Fibroblast of peridontal ligament (primary cell): ENCODE measurements around the gene RALGPS2.
"Not testable (repeated sequence)": the region's sequence is repeated elsewhere in the genome, so short reads cannot be mapped to it uniquely, and the experiment has no call there.

Source experiments
- DNase-seq: peaks from one replicate; pipeline ENCODE4 v3.0.0-alpha.2; 2010; ENCODE audit errors: extremely low read depth

Gene RALGPS2

GRCh38 chr1:178942285-178943198, 217.5 kb downstream of the RALGPS2 start:
- peak; percentile 55 for DNase-seq

GRCh38 chr1:178944729-178945128, 219.7 kb downstream of the RALGPS2 start:
- no peak for DNase-seq

- no peak for DNase-seq
These were observed 220.8 kb downstream of the RALGPS2 start for GRCh38 chr1:178945763-178946266.

- DNase-seq: no peak
These were observed 221.4 kb downstream of the RALGPS2 start for GRCh38 chr1:178946416-178946815.

- DNase-seq: no peak
These were observed 222.0 kb downstream of the RALGPS2 start for GRCh38 chr1:178946855-178947676.

GRCh38 chr1:178947677-178947981, 222.6 kb downstream of the RALGPS2 start:
- no peak for DNase-seq

GRCh38 chr1:178948676-178949075, 223.6 kb downstream of the RALGPS2 start:
- no peak for DNase-seq

- DNase-seq: not testable (repeated sequence)
These were observed 224.8 kb downstream of the RALGPS2 start for GRCh38 chr1:178949866-178950265.

- DNase-seq: no peak
These were observed 226.6 kb downstream of the RALGPS2 start for GRCh38 chr1:178951600-178951999.

GRCh38 chr1:178953034-178953433, 228.0 kb downstream of the RALGPS2 start:
- peak; percentile 64 for DNase-seq

GRCh38 chr1:178953538-178954324, 228.7 kb downstream of the RALGPS2 start:
- no peak for DNase-seq

- no peak for DNase-seq
These were observed 229.3 kb downstream of the RALGPS2 start for GRCh38 chr1:178954325-178954690.

GRCh38 chr1:178954937-178955336, 229.9 kb downstream of the RALGPS2 start:
- no peak for DNase-seq

- DNase-seq: peak; percentile 32
These were observed 230.4 kb downstream of the RALGPS2 start for GRCh38 chr1:178955391-178955954.

GRCh38 chr1:178958491-178958890, 233.4 kb downstream of the RALGPS2 start:
- DNase-seq: no peak

- DNase-seq: no peak
These were observed 234.8 kb downstream of the RALGPS2 start for GRCh38 chr1:178959543-178960460.

GRCh38 chr1:178960482-178961240, 235.6 kb downstream of the RALGPS2 start:
- no peak for DNase-seq

- DNase-seq: no peak
These were observed 236.3 kb downstream of the RALGPS2 start for GRCh38 chr1:178961331-178961730.

- no peak for DNase-seq
These were observed 236.8 kb downstream of the RALGPS2 start for GRCh38 chr1:178961868-178962267.
